ENCODE measurements around the gene GALNT18.

Gene GALNT18

DNA sequence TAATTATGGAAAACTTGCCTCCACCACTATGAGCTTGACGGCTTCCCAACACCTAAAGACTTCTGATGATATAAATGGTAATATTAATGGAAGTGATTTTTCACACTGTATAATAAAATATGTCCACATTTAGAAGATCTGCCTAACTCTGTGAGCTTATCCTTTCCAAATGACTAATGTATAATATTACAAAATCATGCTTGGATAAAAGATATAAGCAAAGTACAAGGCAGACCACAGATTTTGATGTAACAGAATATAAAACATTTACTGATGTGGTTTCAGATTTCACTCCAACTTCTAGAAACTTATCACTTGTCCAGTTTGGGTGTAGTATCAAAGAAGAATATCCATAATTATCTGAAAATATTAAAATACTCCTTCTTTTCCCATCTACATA lies 36.9 kb downstream of the GALNT18 start:
- DNase-seq: no peak

- no peak for DNase-seq
These were observed 37.3 kb downstream of the GALNT18 start for GRCh38 chr11:11584530-11584810.

DNA sequence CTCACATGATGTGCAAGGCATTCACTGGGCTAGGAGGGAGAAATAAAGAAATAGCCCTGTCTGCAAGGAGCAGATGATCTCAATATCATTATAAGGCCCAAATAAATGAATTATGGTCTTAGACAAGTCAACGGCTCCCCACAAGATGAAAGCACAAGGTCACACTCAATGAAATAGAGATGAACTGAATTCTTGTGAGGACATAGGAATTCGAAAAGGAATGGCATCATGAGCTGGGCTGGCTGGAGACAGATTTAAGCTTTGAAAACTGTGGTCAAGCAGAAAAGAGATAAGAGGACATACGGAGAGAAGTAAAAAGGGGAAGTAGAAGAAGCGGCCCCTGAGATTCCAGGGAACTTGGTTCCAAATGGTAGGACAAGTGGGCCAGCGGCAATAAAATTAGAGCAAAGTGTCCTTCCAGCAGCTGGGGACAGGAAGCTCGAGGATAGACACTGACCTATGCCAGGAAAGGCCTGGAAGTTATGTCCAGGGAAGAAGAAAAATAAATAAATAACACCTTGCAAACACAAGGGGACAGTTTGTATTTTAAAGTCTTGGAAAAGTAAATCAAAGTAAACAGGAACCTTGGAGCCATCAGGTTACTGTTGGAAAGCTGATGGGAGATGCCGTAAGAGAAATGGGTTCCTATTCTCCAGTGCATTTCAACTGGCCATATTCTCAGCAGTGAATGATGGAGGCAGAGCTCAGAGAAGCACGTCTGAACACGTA lies 37.8 kb downstream of the GALNT18 start:
- no peak for DNase-seq

- DNase-seq: no peak
These were observed 39.6 kb downstream of the GALNT18 start for GRCh38 chr11:11582011-11582701.

GRCh38 chr11:11581481-11581880 lies 40.3 kb downstream of the GALNT18 start:
- DNase-seq: no peak

- DNase-seq: no peak
These were observed 40.9 kb downstream of the GALNT18 start for GRCh38 chr11:11580841-11581411.

GRCh38 chr11:11580012-11580411 lies 41.8 kb downstream of the GALNT18 start:
- DNase-seq: no peak

DNA sequence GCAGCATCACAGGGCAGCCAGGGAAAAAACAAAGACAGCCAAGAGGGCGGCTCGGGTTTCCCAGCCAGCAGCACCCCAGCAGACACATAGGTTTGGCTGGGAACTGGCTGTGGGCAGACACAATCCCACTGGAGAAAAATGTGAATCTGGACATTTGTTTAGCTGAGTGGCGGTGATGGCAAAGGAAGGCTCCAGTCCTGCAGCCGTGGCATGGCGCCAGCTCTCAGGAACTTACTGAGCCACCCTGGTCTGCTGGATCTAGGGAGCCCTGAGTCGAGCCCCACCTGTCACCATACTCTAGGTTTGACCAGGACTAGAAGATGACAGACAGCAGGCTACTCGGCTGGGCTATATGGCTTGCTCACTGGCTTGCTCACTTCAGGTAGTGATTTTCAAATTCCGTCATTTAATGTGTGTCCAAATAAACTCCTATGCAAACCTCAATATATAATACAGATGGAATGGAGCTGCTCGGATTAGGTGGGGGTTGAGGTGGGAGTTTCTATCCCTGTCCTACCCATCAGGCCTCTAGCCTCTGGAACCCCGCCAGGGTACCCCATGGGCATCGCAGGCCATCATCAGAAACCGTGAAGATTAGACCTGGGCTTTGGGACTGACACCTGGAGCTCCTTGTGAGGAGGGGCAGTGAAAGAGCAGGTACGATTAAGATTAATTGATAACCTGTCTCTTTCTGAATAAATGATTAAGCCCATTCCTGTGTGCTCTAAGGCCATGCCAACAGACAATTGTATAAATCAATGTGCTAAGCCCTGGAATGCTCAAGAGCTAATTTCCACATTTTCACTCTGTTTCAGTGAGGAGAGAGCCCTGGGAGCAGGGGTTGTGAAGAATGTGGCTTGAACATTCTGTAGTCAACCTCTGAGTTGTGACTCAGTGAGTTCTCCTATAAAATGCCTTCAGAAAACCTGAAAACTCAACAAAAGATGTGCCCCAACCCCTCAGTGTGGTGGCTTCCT lies 42.5 kb downstream of the GALNT18 start:
- DNase-seq: no peak

DNA sequence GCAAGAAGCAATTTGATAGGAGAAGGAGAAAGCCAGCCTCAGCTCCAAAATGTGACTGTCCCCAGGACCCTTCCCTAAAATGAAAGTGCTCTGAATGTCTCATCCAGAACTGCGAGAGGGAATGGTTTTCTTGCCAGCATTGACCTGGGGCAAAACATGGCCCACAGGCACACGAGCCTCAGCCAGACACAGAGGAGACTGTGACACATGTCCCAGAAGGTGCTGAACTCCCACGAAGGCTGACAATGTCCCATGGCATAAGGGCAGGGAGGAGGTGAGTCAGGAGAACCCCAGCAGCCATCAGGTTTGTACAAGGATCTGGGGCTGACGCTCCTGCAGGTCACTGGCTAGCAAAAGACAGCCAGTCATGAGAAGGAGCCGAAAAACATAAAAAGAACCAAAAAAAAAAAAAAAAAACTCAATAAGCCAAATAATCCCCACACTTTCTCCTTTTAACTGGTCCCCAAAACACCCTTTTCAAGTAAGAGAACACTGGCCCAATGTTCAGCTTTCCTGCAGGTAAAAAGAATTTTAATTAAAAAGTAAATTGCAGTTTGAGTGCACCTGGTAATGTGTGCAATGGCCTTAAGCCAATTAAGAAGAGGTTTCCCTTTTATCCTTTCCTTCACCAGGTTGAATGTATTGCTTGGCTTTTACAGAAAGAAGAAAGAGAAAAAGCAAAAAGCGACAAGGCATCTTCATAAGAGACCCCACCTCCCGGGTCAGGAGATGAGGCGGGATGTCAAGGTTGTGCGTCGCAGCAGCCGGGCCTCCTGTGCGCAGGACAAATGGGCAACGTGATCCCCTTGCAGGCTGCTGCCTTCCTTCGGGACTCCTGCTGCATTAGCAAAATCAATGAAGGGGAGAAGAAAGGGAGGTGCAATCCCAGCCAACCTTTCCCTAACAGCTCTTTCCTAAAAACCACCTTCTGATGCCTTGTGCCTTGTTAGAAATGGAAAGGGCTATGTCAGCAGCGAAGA lies 43.6 kb downstream of the GALNT18 start:
- DNase-seq: no peak

DNA sequence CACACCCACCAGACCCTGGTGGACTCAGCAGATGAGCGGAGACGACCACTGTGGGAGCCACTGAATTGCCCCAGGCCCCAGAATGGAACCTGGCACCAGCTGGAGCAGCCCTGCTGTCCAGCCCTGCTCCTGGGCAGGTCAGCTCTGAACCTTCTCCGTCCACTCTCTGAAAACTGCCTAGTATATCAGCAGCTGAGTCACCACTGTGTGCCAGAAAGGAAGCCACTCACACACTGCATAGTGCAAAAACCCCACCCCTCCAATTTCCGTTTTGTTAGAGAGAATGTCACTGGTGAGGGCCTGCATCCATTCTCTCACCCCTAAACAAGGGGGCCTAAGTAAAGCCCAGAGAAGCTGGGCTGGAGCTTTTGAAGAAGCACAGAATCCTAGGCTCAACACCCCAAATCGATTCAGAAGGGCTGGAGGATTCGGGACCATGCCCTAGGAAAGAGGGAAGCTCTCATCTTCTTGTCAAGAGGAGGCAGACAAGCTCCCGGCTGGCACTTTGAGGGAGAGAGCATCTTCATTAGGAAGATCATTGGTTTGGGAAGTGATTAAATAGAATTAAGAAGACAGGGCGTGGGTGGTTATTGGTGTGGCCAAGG lies 44.5 kb downstream of the GALNT18 start:
- DNase-seq: no peak

DNA sequence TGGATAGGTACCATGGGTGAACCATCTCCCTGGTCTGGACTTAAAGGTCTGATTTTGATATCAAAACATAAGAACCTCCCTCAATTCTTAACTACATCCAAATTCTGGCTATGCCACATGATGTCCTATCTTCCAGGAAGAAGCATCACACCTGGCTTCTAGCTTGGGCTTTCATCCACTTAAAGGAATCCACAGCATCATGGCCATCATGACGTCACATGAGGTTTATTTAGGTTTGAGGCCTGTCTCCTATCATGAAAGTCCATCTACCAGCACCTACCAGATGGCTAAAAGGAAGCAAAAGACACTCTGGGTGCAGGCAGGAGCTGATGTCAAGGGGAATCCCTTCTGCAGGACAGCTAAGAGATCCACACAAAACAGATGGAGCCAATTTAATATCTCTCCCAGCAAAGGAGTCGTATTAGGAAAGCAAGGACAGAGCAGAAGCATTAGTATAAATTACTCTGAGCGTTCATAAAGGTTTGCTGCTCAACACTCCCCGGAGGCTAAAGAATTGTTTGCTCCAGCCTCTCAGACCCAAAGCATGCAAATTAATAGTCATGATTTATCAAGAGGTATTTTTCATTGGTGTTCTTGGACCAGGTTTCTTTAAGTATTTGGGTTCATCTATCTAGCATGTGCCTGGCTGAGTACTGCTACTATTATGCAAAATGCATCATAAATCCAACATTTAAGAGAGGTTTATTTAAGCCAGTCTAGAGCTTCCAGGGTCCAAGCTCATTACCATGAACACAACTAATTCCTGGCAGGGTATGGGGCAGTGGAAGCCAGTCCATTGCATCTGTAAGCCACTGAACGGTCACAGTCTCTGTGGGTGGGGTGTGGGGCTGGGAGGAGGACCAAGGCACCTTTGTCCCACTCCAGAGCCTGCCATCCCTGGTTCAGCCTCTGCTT lies 47.2 kb downstream of the GALNT18 start:
- DNase-seq: no peak

DNA sequence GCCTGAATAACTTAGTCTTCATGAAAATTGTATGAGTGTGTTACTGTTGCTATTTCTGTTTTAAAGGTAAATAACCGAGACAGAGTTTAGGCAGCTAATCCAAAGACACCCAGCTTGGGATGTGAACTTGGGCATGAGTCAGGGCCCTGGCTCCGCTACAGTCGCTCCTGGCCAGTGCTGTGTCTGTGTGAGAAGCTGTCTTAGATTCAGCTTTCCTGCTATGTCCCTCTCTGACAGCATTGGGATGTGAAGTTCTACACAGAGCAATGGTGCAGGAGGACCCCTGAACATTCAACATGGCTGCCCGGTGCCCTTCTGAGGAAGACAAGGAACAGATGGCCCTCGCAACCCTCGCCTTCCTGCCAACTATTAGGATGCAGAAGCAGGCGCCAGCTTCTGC lies 49.4 kb downstream of the GALNT18 start:
- DNase-seq: no peak

DNA sequence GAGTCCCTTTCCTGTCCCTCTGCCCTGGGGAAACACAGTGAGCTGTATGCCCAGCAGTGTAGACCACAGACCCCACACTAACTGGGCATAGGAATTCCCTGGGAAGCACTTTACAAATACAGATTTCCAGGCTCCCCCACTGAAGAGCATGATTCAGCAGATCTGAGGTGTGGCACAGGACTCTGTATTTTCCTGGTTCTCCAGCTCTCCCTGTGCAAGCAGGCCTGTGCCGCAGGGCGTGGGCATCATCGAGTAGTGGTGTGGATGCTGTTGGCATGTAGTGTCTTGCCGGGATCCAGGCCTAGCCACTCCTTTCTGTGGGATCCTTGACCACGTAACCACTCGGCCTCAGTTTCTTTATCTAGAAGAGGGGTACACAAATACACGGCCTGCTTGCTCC lies 49.9 kb downstream of the GALNT18 start:
- DNase-seq: no peak

DNA sequence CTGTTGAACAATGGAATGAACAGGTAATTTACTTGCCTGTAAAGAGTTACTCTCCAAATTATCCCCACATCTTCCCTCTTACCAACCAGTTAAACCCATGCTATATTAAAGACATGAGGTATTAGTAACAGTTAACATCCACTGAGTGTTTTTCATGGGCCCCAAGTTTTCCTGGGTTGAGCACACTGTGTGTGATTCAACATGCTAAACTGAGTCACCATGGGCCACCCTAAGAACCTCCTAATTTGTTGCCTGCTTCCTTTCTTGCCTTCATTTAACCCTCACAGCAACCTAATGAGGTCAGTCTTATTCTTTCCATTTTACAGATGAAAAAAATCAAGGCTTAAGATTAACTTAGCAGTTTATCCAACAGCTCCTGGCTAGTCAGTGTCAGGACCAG lies 51.0 kb downstream of the GALNT18 start:
- peak; percentile 12 for DNase-seq

DNA sequence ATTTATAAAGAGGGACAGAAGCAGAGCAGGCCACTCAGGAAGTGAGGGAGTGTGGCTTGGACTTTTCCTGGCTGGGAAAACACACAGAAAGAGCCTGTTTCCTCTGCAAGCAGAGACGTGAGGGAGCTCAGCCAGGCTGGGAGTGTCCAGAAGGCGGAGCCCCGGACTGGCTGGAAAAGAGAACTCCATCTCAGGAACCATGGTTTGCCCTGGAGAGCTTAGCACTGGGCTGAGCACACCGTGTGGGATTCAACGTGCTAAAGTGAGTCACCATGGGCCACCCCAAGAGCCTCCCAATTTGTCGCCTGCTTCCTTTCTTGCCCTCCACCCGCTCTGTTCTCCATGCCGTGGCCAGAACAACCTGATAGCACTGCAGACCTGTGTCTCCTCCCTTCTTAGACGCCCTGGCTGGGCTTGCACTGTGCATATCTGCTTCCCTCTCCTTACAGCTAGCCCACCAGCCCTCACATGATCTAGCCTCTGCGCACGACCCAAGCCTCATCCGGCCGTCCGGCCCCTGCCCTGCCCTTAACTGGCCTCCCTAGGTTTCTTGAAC lies 51.8 kb downstream of the GALNT18 start:
- no peak for DNase-seq

DNA sequence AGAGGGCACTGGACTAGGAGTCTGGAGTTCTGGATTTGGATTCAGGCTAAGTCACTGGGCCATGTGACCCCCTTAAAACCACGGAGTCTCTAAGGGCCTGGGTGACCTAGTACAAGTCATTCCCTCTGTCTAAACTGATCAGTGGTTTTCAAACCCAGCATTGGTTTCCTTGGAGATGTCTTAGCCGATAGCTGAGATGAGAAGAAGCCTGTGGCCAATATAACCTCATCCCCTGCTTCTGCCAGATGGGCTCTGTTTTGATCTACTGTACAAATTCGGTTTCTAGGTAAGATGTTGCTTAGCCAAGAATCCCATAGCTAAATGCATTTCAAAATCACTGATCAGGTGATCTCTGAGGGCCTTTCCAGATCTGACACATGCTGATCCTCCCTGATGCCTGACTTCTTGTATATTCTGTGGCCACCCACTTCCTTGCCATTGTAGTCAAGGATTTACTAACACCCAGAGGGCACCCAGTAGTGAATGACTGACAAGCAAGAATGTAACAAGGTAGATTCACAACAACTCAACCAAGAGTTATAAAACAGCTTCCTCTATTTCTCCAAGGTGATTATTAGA lies 53.1 kb downstream of the GALNT18 start:
- no peak for DNase-seq

DNA sequence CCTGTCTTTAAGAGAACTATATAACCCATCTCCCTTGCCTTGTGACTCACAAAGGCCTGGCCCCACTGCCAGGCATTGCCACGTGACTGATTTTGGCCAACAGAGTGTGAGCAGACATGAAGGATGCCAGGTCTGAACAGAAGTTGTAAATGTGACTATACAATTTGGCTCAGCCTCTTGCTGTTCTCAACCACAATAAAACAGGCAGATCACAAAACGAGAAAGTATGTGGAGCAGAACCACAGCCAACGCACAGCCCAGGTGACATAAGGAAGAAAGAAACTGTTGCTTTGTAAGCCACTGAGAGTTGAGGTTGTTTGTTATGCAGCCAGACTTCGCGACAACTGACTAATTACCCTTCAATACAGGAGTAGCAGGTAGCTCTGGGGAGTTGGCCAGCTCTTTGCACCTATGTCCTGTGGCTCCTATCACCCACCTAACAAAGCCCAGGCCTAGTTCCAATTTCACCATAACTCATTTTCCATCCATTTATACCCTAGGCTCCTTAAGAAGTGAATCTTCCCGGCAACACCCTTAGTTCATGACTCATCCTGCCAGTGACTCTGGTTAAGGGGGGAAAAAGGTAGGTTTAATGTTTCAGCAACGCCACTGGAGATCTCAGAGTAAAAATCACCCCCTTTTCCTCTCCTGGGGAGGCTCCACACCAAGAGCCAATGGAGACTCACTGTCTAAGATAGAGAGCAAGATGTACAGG lies 53.7 kb downstream of the GALNT18 start:
- DNase-seq: peak; percentile 40

- DNase-seq: no peak
These were observed 56.2 kb downstream of the GALNT18 start for GRCh38 chr11:11565636-11566035.

Measured in activated CD4-positive, alpha-beta T cell treated with anti-CD3 and anti-CD28 coated beads for 48 hours (primary cell).